ENCODE results near the gene HOXC11. TPM values are rescaled to one million over a fixed set of nuclear protein-coding genes. Genes with fewer than 3 reads are reported as not detected.

The HOXC11 gene
- total RNA-seq, 2 experiments from 2014 or later, result not detected

DNA sequence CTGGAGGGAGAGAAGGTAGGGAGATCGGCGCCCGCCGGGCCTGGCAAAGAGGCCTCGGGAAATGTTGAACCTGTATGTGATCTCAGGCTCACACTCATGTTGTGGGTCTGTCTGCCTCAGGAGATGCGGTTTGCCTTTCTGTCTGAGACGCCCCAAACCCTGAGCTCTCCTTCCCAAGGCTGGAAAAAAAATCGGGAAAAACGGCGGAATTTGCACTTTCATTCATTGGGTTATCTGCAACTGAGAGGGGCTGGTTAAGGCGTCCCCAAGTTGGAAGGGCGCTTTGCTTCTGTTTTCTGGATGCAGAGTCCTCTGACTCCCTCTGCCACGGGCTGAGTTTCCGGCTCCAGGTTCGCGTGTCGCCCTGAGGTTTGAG lies 22.1 kb downstream of the HOXC11 start:
- ChIA-PET CTCF (interaction anchor here (0.8 to 2.7 kb wide), 3 partner anchors 10 to 213 kb away, joined by 4 to 20 read pairs (median 4); partner anchors contain the start of gene HOXC10), POLR2A (no interaction called here)
- intact Hi-C loops (cut with micrococcal nuclease), result loop anchor here (1.0 to 5.0 kb wide), 2 partner anchors 10 to 37 kb away; partner anchors contain the start of genes HOXC10 and HOXC5
- Mint-ChIP-seq H3K27ac (no peak overlapping the region), H3K27me3 (peaks cover 84% of the 10 kb centered on the region), H3K4me1 (ENCODE audit: low read depth) (peaks cover 36% of the 10 kb centered on the region), H3K4me3 (peak overlapping the region; percentile 73), H3K36me3 (peaks cover 2% of the 10 kb centered on the region), H3K9me3 (no peaks in the 10 kb centered on the region)
- DNase-seq, result no peak

DNA sequence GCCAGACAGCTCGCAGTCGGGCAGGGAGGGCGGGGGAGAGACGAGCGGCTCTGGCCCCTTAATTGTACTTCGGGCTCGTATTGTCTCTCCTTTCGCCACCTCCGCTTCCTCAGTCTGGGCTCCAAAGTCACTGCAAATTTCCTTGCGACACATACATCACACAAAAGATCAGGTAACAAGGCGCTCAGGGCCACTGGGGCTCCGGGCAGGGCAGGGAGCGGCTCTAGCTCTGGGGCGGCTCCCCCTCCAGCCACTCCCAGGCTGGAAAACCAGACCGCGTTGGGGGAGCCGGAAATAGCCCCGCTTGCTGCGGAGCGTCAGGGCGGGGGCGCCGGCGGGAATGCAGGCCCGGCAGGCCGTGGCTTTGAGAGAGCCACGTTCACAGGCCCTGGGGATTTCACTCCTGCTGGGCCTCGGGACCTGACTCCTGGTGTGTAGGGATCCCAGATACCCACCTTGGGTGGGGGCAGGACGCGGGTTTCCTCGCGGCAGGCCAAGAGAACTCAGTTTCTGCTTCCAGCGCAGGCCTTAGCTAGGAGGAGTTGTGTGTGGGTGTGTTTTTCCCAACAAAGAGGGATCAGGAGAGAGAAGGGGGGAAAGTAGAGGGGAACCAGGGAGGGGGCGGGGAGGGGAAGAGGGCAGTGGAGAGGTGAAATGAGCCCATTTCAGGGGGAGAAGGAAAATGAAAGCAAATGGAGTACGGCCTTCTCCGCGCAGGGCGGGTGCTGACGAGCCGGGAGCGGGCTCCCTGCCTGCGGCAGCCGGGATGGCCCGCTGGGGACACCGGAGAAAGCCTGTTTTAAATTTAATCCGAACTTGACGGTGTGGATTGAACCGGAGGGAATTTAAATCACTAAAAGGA lies 22.7 kb downstream of the HOXC11 start:
- CTCF ChIA-PET, result interaction anchor here (0.8 to 2.7 kb wide), 6 partner anchors 10 to 212 kb away, joined by 3 to 20 read pairs (median 6); partner anchors contain the start of gene HOXC10
- intact Hi-C loops (cut with micrococcal nuclease), result loop anchor here (1.0 to 5.0 kb wide), 2 partner anchors 10 to 37 kb away; partner anchors contain the start of genes HOXC10 and HOXC5
- Mint-ChIP-seq H3K36me3 (peaks cover 2% of the 10 kb centered on the region), H3K9me3 (no peaks in the 10 kb centered on the region), H3K27me3 (peaks cover 82% of the 10 kb centered on the region), H3K4me1 (ENCODE audit: low read depth) (peaks cover 30% of the 10 kb centered on the region), H3K4me3 (peak overlapping the region; percentile 73), H3K27ac (no peak overlapping the region)
- DNase-seq, result peak; percentile 44
- POLR2A ChIA-PET, result no interaction called here

DNA sequence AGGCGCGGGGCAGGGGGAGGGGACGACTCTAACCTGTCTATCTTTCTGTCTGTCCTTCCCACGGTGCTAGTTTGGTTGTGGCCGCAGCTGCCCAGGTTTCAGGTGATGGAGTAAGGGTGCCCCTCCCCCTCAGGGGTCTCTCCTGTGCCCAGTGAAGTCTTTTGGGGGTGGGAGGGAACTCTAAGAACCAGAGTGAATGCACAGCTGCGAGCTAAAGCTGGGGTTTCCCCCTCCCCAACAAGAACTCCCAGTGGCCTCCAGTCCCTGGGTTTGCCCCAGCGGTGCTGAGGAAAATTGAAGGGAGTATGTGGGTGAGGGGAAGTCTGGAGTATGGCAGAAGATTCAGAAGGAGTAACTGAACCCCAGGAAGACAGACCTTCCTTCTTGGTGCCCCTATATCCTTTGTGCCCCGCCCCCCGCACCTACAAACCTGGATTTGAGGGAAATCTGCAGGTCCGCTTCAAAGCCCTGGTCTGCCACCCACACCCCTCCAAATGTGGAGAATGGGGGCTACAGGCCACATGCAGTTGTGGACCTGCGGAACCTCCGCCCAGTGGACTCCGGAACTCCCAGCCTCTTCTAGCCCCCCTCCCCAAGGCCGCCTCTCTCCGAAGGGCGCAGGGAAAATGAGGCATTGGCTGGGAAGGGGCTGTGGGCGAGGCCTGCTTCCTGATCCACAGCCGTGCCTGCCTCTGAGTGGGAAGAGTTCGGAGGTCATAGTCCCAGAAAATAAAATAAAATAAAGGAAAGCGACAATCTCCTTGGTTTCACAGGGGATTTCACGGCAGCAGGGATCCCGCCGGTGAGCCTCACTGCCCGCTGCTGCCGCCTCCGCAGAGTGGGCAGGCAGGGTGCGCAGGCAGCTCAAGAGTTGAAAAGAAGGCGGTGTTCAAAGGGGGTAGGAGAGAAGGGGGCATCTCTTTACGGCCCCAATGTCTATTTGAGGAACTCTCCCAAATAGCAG lies 23.6 kb downstream of the HOXC11 start:
- H3K27me3 Mint-ChIP-seq, result peaks cover 83% of the 10 kb centered on the region
- H3K4me1 Mint-ChIP-seq (ENCODE audit: low read depth), result peaks cover 30% of the 10 kb centered on the region
- H3K4me3 Mint-ChIP-seq, result peak overlapping the region; percentile 73
- H3K36me3 Mint-ChIP-seq, result peaks cover 2% of the 10 kb centered on the region
- H3K9me3 Mint-ChIP-seq, result no peaks in the 10 kb centered on the region
- no peak for DNase-seq
- intact Hi-C loops (cut with micrococcal nuclease), result loop anchor here (5.0 kb wide), 1 partner anchor 36 kb away; the partner anchor contains the start of gene HOXC5
- no peak overlapping the region for H3K27ac Mint-ChIP-seq
- ChIA-PET CTCF (interaction anchor here (1.1 to 2.7 kb wide), 6 partner anchors 9 to 211 kb away, joined by 3 to 20 read pairs (median 6); partner anchors contain the start of gene HOXC10), POLR2A (no interaction called here)

DNA sequence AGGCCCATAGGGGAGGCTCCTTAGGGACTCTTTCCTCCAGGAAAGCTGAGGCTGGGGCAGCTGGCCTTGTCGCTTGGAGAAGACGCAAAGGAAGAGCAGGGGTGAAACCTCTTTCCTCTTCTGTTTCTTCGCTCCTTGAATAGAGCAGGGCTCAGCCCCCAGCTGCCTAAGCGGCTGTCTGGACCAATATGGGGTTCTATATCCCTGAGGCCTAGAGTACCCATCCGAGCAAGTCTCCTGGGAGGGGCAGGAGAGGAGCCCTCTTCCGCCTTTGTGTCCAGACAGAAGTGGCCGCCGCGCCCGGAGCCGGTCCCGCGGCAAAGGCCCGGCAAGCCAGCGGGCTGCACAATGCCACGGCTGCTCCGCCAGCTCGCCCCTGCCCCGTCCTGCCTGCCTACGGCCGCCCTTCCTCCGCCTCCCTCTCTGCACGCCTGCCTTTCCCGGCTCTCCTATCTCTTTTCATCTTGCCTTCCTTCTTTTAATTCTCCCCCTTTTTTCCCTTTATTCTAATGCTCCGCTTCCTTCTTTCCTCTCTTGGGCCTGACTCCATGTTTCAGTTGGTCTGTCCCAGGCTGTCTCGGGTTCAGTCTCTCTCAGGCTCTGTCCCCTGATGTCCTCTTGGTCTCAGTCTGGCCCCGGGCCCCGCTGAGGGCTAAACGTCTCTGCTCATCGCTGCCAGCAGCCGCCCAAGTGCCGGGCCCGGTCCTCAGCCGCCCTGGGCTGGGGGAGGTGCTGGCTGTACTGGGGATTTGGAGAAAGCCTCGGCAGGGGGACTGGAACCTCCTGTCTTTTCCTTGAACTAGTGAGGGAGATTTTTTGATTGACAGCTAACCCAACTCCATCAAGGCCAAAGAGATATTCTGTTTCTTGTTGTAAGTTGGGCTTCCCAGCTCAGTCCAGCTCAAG lies 24.5 kb downstream of the HOXC11 start:
- intact Hi-C loops (cut with micrococcal nuclease), result loop anchor here (5.0 kb wide), 1 partner anchor 35 kb away; the partner anchor contains the start of gene HOXC5
- CTCF ChIA-PET, result interaction anchor here (0.7 to 2.7 kb wide), 7 partner anchors 8 to 218 kb away, joined by 3 to 20 read pairs (median 4); partner anchors contain the start of gene HOXC10
- peaks cover 82% of the 10 kb centered on the region for H3K27me3 Mint-ChIP-seq
- peaks cover 31% of the 10 kb centered on the region for H3K4me1 Mint-ChIP-seq (ENCODE audit: low read depth)
- DNase-seq, result no peak
- POLR2A ChIA-PET, result no interaction called here
- peaks cover 2% of the 10 kb centered on the region for H3K36me3 Mint-ChIP-seq
- H3K27ac Mint-ChIP-seq, result no peak overlapping the region
- H3K4me3 Mint-ChIP-seq, result no peak overlapping the region
- H3K9me3 Mint-ChIP-seq, result no peaks in the 10 kb centered on the region

DNA sequence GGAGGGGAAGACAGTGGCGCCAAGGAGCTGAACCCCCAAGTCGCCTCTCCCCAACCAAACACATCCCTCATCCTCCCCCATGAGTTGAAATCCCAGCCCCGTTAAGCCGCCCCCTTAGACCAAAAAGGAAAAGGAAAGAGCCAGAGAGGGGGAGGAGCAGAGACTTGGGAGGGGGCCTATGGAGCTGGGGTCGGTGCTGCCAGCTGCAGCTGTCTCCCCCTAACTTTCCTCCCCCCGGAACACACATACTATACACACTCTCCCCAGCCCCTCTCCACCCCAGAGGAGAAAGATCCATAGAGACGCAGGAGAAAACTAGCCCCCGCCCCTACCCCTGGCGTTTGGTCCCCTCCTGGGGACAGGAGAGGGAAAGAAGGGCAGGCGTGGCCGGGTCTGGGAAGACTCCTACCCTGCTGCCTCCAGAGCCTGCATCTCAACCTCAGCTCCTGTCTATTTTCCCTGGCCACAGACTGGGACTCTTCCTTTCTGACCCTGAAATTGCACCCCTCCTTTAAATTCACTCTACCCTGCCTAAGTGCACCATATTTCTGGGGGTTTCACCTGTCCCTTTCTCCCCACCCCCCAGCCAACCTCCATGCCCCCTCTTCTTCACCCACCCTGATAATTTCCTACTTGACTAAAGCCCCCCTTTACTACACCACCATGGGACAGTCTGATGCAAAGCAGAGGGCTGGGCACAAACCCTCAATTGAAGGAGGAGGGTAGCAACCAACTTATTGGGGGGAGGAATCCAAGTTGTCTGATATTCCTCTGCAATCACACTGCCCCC lies 25.4 kb downstream of the HOXC11 start:
- Mint-ChIP-seq H3K36me3 (peaks cover 2% of the 10 kb centered on the region), H3K4me1 (ENCODE audit: low read depth) (peaks cover 32% of the 10 kb centered on the region), H3K27ac (no peak overlapping the region), H3K9me3 (no peaks in the 10 kb centered on the region), H3K27me3 (peaks cover 82% of the 10 kb centered on the region), H3K4me3 (no peak overlapping the region)
- ChIA-PET POLR2A (interaction anchor here (0.6 kb wide), 1 partner anchor 436 kb away, joined by 3 read pairs; no protein-coding TSS in a partner anchor), CTCF (interaction anchor here (0.7 to 2.3 kb wide), 4 partner anchors 7 to 217 kb away, joined by 3 to 7 read pairs (median 6); no protein-coding TSS in a partner anchor)
- intact Hi-C loops (cut with micrococcal nuclease), result loop anchor here (5.0 kb wide), 1 partner anchor 34 kb away; the partner anchor contains the start of gene HOXC5
- no peak for DNase-seq

DNA sequence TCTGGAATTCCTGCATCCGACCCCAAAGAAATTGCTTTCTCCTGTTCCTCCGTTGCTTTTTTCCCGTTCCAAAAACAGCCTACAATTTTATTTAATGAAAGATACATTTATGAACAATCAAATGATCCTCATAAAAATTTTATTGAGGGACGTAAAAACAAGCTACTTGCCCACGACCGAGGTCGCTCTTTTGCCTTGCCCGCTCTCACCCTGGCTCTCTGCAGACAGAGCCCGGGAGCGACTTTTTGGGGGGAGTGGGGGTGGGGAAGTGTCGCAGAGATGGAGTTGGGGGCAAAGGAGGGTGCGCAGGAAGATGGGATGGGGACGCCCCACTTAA lies 25.9 kb downstream of the HOXC11 start:
- Mint-ChIP-seq H3K27me3 (peaks cover 82% of the 10 kb centered on the region), H3K36me3 (peaks cover 1% of the 10 kb centered on the region), H3K9me3 (no peaks in the 10 kb centered on the region), H3K4me3 (no peak overlapping the region), H3K27ac (no peak overlapping the region), H3K4me1 (ENCODE audit: low read depth) (peaks cover 29% of the 10 kb centered on the region)
- DNase-seq, result no peak
- ChIA-PET CTCF (interaction anchor here (1.3 to 2.2 kb wide), 2 partner anchors 12 to 216 kb away, joined by 4 to 7 read pairs; no protein-coding TSS in a partner anchor), POLR2A (no interaction called here)
- intact Hi-C loops (cut with micrococcal nuclease), result loop anchor here (5.0 kb wide), 1 partner anchor 33 kb away; the partner anchor contains the start of gene HOXC5

DNA sequence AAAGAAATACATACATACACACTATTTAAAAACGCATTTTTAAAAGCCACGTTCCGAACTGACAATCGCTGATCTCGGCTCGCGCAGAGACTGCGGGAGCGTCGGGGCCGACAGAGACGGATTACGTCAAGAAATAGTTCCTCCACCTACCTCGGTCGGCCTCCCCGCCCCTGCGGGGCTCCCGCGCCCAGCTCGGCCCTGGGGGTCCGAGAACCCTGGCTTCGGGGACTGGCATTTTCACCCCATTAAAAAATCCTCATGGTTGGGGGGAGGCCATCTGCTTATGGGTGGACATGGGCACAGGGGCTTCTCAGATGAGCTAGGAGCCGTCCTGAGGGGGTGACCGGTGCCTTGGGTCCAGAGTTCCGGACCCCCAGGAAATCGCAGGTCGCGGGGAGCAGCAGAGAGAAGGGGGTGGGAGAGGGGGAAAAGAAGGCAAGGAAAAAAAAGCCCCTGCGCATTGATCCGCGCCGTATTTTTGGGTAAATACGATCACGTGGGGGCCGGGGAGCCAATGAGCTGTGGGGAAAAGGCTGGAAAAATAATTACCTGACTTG lies 26.7 kb downstream of the HOXC11 start:
- intact Hi-C loops (cut with micrococcal nuclease), result loop anchor here (5.0 to 10.0 kb wide), 2 partner anchors 33 to 365 kb away; partner anchors contain the start of genes GPR84 and HOXC5
- peak; percentile 42 for DNase-seq
- ChIA-PET POLR2A (no interaction called here), CTCF (interaction anchor here (0.7 to 2.2 kb wide), 9 partner anchors 13 to 215 kb away, joined by 3 to 7 read pairs (median 7); partner anchors contain the start of gene HOXC5)
- Mint-ChIP-seq H3K36me3 (no peaks in the 10 kb centered on the region), H3K4me3 (peak overlapping the region; percentile 37), H3K9me3 (no peaks in the 10 kb centered on the region), H3K27me3 (peaks cover 85% of the 10 kb centered on the region), H3K4me1 (ENCODE audit: low read depth) (peaks cover 23% of the 10 kb centered on the region), H3K27ac (no peak overlapping the region)

DNA sequence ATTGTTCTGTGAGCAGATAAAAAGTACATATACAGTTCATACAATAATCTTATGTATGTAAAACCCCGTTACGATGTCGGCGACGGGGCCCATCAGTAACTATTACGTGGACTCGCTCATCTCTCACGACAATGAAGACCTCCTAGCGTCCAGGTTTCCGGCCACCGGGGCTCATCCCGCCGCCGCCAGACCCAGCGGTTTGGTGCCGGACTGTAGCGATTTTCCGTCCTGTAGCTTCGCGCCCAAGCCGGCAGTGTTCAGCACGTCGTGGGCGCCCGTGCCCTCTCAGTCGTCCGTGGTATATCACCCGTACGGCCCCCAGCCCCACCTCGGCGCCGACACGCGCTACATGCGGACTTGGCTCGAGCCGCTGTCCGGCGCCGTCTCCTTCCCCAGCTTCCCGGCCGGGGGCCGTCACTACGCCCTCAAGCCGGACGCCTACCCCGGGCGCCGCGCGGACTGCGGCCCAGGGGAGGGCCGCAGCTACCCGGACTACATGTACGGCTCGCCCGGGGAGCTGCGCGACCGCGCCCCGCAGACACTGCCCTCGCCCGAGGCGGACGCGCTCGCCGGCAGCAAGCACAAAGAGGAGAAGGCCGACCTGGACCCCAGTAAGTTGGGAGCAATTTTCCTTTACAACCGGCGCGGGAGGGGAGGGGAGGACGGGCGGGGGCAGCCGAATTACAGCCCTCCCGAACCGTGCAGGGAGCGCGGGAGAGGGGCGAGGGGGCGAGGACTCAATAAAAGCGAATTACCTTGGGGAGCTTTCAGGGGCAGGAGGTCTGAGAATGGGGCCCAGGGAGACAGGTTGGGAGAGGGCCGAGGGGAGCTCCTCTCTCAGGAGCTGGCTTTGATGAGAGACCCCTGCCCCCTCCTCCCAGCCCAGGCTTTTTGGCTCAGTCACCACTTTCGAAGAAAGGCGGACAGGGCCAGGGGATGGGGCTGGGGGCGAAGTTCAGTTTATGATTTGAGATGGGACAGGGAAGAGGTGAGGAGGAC lies 27.5 kb downstream of the HOXC11 start, which contains the start of gene HOXC9:
Gene HOXC9, plus strand, starts transcription at position 46 of the 999 bp plus-strand sequence. Its CDS starts 28 bp downstream, at position 74.
- no peak for DNase-seq
- Mint-ChIP-seq H3K27ac (no peak within 1 kb of the TSS), H3K9me3 (no peaks in the 10 kb centered on the region), H3K27me3 (peaks cover 86% of the 10 kb centered on the region), H3K4me1 (ENCODE audit: low read depth) (peaks cover 16% of the 10 kb centered on the region), H3K4me3 (peak within 1 kb of the TSS; percentile 37), H3K36me3 (no peaks in the 10 kb centered on the region)
- ChIA-PET POLR2A (no interaction called here), CTCF (interaction anchor here (0.7 to 2.0 kb wide), 8 partner anchors 13 to 214 kb away, joined by 3 to 7 read pairs (median 6); partner anchors contain the start of gene HOXC5)
- intact Hi-C loops (cut with micrococcal nuclease), result loop anchor here (10.0 kb wide), 1 partner anchor 364 kb away; the partner anchor contains the start of gene GPR84

Measured in activated CD4-positive, alpha-beta memory T cell treated with anti-CD3 and anti-CD28 coated beads for 36 hours (primary cell).